ENCODE results near the gene CPNE8. TPM values are rescaled to one million over a fixed set of nuclear protein-coding genes. Genes with fewer than 3 reads are reported as not detected.

The CPNE8 gene
- polyA plus RNA-seq, 1 donor from 2014 or later = 1.9 TPM

- Histone ChIP-seq H3K36me3 (ENCODE audit: insufficient read depth, low read length) (no peaks in the 10 kb centered on the region), H3K79me2 (replicated peaks; ENCODE audit: insufficient read depth, low read length) (no peaks in the 10 kb centered on the region), H3K9ac (ENCODE audit: low read length) (no peak overlapping the region), H3K27ac (ENCODE audit: low read length) (no peak overlapping the region), H3K9me2 (ENCODE audit: insufficient read depth, low read length) (no peaks in the 10 kb centered on the region), H4K20me1 (ENCODE audit: insufficient read depth) (no peaks in the 10 kb centered on the region), H3F3A (ENCODE audit: insufficient read depth, low read length, poor library complexity, severe bottlenecking) (no peaks in the 10 kb centered on the region), H2AFZ (ENCODE audit: low read depth, low read length) (no peak overlapping the region), H3K9me3 (ENCODE audit: low read length) (no peaks in the 10 kb centered on the region), H3K27me3 (ENCODE audit: insufficient read depth, low read depth, low read length) (no peaks in the 10 kb centered on the region), H3K4me2 (ENCODE audit: low read length) (no peak overlapping the region), H3K4me3 (ENCODE audit: low read length) (no peak overlapping the region)
- TF ChIP-seq EP300 (conservative IDR thresholded peaks at IDR 0.05; ENCODE audit: poor library complexity, severe bottlenecking) (no peak), MXI1 (conservative IDR thresholded peaks at IDR 0.05; ENCODE audit: poor library complexity, severe bottlenecking) (no peak), TAF1 (IDR thresholded peaks at IDR 0.05; ENCODE audit: low read depth) (no peak), EZH2 (IDR thresholded peaks at IDR 0.05; ENCODE audit: borderline replicate concordance, insufficient read depth, low read length, poor library complexity, severe bottlenecking) (no peak), RAD21 (conservative IDR thresholded peaks at IDR 0.05) (no peak), SMC3 (conservative IDR thresholded peaks at IDR 0.05; ENCODE audit: poor library complexity) (no peak), POLR2AphosphoS5 (IDR thresholded peaks at IDR 0.05) (no peak)
- TF ChIP-seq, protein P1, sequence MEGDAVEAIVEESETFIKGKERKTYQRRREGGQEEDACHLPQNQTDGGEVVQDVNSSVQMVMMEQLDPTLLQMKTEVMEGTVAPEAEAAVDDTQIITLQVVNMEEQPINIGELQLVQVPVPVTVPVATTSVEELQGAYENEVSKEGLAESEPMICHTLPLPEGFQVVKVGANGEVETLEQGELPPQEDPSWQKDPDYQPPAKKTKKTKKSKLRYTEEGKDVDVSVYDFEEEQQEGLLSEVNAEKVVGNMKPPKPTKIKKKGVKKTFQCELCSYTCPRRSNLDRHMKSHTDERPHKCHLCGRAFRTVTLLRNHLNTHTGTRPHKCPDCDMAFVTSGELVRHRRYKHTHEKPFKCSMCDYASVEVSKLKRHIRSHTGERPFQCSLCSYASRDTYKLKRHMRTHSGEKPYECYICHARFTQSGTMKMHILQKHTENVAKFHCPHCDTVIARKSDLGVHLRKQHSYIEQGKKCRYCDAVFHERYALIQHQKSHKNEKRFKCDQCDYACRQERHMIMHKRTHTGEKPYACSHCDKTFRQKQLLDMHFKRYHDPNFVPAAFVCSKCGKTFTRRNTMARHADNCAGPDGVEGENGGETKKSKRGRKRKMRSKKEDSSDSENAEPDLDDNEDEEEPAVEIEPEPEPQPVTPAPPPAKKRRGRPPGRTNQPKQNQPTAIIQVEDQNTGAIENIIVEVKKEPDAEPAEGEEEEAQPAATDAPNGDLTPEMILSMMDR (IDR thresholded peaks at IDR 0.05; ENCODE audit: poor library complexity, severe bottlenecking) = no peak
- TF ChIP-seq, protein P2, sequence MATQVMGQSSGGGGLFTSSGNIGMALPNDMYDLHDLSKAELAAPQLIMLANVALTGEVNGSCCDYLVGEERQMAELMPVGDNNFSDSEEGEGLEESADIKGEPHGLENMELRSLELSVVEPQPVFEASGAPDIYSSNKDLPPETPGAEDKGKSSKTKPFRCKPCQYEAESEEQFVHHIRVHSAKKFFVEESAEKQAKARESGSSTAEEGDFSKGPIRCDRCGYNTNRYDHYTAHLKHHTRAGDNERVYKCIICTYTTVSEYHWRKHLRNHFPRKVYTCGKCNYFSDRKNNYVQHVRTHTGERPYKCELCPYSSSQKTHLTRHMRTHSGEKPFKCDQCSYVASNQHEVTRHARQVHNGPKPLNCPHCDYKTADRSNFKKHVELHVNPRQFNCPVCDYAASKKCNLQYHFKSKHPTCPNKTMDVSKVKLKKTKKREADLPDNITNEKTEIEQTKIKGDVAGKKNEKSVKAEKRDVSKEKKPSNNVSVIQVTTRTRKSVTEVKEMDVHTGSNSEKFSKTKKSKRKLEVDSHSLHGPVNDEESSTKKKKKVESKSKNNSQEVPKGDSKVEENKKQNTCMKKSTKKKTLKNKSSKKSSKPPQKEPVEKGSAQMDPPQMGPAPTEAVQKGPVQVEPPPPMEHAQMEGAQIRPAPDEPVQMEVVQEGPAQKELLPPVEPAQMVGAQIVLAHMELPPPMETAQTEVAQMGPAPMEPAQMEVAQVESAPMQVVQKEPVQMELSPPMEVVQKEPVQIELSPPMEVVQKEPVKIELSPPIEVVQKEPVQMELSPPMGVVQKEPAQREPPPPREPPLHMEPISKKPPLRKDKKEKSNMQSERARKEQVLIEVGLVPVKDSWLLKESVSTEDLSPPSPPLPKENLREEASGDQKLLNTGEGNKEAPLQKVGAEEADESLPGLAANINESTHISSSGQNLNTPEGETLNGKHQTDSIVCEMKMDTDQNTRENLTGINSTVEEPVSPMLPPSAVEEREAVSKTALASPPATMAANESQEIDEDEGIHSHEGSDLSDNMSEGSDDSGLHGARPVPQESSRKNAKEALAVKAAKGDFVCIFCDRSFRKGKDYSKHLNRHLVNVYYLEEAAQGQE (IDR thresholded peaks at IDR 0.05; ENCODE audit: borderline replicate concordance) = no peak
Measured at GRCh38 chr12:38880288-38880687, 25.1 kb downstream of the CPNE8 start.

GRCh38 chr12:38878986-38879385 lies 26.4 kb downstream of the CPNE8 start:
- TF ChIP-seq EP300 (conservative IDR thresholded peaks at IDR 0.05; ENCODE audit: poor library complexity, severe bottlenecking) = no peak
- no peak for TF ChIP-seq SMC3 (conservative IDR thresholded peaks at IDR 0.05; ENCODE audit: poor library complexity)
- Histone ChIP-seq H3K4me2 (ENCODE audit: low read length) (no peak overlapping the region), H3K9me2 (ENCODE audit: insufficient read depth, low read length) (no peaks in the 10 kb centered on the region), H4K20me1 (ENCODE audit: insufficient read depth) (no peaks in the 10 kb centered on the region), H3K36me3 (ENCODE audit: insufficient read depth, low read length) (no peaks in the 10 kb centered on the region), H3K79me2 (replicated peaks; ENCODE audit: insufficient read depth, low read length) (no peaks in the 10 kb centered on the region), H3K27ac (ENCODE audit: low read length) (no peak overlapping the region), H3K27me3 (ENCODE audit: insufficient read depth, low read depth, low read length) (no peaks in the 10 kb centered on the region), H3K9ac (ENCODE audit: low read length) (no peak overlapping the region), H3K9me3 (ENCODE audit: low read length) (no peaks in the 10 kb centered on the region), H3F3A (ENCODE audit: insufficient read depth, low read length, poor library complexity, severe bottlenecking) (no peaks in the 10 kb centered on the region), H2AFZ (ENCODE audit: low read depth, low read length) (no peak overlapping the region), H3K4me3 (ENCODE audit: low read length) (no peak overlapping the region)

DNA sequence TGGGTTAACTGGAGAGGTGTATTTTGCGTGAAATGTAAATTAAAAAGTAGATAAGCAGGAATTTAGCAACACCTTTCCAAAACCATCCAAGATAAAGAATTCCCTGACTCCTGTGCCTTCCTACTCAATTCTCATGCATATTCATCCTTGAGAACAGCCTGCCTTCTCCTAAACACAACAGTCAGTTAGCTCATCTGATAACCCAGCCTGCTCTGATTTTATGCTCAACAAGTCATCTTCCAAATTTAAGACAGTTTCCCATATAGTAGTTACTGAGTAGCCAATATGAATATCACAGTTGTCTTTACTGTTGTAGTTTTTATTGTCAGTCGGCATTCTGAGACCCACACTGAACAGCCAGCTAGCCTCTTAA lies 27.1 kb downstream of the CPNE8 start:
- no peak overlapping the region for H3K9ac ChIP-seq (ENCODE audit: low read length)
- H3K4me2 ChIP-seq (ENCODE audit: low read length) = no peak overlapping the region
- no peak overlapping the region for H2AFZ ChIP-seq (ENCODE audit: low read depth, low read length)
- H4K20me1 ChIP-seq (ENCODE audit: insufficient read depth) = no peaks in the 10 kb centered on the region
- TF ChIP-seq TAF1 (IDR thresholded peaks at IDR 0.05; ENCODE audit: low read depth) = no peak
- no peaks in the 10 kb centered on the region for H3K27me3 ChIP-seq (ENCODE audit: insufficient read depth, low read depth, low read length)
- H3K9me2 ChIP-seq (ENCODE audit: insufficient read depth, low read length) = no peaks in the 10 kb centered on the region
- H3K4me3 ChIP-seq (ENCODE audit: low read length) = no peak overlapping the region
- no peaks in the 10 kb centered on the region for H3K36me3 ChIP-seq (ENCODE audit: insufficient read depth, low read length)
- no peaks in the 10 kb centered on the region for H3K79me2 ChIP-seq (replicated peaks; ENCODE audit: insufficient read depth, low read length)
- H3K9me3 ChIP-seq (ENCODE audit: low read length) = no peaks in the 10 kb centered on the region
- H3K27ac ChIP-seq (ENCODE audit: low read length) = no peak overlapping the region
- H3F3A ChIP-seq (ENCODE audit: insufficient read depth, low read length, poor library complexity, severe bottlenecking) = no peaks in the 10 kb centered on the region

Measured in neural cell (in vitro differentiated cells).